Retinal pigment epithelial cell (primary cell): ENCODE measurements around the gene KCNJ6.

ENCODE experiments used
- DNase-seq: peaks from one replicate; pipeline ENCODE4 v3.0.0-alpha.2; 2010; ENCODE audit warnings: low read depth
- H3K4me3 ChIP-seq: 2 replicates; pipeline ENCODE4 v1.5.1; 2011; ENCODE audit warnings: mild to moderate bottlenecking, low read length, control low read depth, moderate library complexity
- CTCF ChIP-seq: conservative IDR thresholded peaks from 2 replicates; pipeline ENCODE4 v1.5.1; 2011; ENCODE audit warnings: low read depth, low read length, control low read depth, inconsistent platforms

The KCNJ6 gene

DNA sequence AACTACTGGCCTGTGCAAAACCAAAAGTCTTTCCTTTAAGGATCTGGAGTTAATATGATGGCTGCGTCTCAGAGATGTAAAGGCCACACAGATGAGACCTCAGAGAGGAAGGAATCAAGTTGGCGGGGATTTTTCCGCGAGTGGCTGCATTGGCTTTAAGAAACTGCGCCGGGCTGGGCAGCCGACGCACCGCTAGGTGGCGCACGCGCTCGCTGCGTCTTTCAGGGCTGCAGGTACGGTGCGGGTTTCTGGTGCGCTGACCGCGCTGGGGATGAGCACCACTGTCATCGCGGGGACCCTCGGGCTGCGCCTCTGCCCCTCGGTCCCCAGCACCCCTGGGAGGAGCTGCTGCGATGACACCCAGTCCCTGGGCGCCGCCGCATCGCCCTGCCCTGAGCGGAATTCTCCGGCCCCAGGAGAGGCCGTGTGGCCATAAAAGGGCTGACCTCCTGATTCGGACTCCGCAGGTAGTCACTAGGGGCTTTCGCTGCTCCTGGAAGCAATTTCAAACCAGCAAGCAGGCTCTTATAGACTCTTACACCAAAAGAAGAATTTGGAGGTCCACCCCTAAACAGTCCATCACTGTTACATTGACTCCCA, 241.0 kb downstream of the KCNJ6 start:
- TF ChIP-seq CTCF, result peak; percentile 90
- no peak overlapping the region for H3K4me3 ChIP-seq
- no peak for DNase-seq

DNA sequence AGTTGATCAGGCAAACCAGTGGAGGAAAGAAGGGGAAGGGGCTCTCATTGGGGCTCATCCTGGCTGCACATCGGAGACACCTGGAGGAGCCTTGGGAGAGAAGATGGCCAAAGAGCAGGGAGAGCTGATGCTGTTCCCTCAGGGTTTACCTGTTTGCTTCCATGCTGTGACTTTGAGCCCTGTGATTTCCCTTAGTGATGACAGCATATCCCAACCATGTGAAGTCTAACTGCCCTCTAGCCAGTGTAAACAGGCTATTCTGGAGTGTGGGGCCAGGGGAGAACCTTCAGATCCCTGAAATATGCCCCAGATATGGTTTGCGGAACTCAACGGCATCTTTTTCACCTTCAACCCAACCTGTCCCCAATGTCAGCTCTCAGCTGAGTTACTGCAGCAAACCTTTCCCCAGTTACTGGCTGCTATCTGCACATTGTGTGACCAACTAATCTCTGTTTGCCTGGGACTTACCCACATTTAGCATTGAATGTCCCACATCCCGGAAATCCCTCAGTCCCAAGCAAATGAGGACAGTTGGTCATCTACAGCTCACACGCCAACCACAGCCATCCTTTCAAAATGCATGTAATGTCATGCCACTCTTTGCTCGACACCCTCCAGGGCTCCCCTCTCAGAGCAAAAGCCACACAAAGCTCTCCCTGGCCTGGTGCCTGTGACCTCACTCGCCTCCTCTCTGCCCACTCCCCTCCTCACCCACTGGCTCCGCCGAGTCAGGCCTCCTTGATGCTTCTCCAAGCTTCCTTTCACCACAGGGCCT, 242.3 kb downstream of the KCNJ6 start:
- no peak overlapping the region for H3K4me3 ChIP-seq
- TF ChIP-seq CTCF, result no peak
- DNase-seq, result no peak

DNA sequence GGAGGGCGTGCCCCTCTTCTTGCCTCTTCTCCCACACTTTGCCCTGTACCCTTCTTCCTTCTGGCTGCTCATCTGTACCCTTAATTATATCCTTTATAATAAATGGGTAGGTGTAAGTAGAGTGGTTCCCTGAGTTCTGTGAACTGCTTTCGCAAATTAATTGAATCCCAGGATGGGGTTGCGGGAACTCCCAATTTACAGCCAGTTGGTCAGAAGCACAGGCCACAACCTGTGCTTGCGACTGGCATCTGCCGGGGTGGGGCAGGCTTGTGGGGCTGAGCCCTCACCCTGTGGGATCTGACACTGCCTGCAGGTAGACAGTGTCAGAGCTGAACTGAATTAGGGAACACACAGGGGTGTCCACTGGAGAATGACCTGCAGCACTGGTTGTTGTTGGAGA, 244.9 kb downstream of the KCNJ6 start:
- H3K4me3 ChIP-seq, result no peak overlapping the region
- no peak for TF ChIP-seq CTCF
- no peak for DNase-seq

DNA sequence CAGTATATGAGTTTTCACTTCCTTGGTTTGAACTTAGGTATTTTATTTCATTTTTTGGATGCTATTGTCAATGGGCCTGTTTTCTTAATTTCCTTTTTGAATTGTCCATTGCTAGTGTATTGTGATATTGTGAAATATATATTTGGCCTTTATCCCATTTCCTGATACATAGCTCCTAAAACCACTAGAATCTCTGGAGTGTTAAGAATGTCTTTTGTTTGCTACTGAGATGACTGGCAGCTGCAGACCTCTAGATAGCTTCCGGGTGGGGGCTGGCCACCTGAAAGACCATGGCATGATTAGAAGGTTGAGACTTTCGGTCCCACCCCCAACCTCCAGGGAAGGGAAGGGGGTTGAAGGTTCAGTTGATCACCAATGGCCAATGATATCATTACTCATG, 245.4 kb downstream of the KCNJ6 start:
- peak; percentile 53 for DNase-seq
- H3K4me3 ChIP-seq, result no peak overlapping the region
- TF ChIP-seq CTCF, result no peak

DNA sequence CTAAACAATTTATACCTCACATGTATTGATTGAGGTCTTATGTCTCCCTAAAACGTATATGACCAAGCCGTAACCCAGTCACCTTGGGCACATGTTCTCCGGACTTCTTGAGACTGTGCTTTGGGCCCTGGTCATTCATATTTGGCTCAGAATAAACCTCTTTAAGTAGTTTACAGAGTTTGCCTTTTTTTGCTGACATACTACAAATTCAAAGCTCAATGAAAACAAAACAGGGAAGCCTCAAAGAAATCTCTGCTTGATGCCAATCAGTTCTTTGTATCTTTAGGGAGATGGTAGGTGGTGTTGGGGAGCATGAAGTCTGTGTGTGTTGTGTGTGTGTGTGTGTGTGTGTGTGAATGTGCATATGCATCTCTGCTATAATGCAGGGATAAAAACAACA, 247.0 kb downstream of the KCNJ6 start:
- H3K4me3 ChIP-seq, result no peak overlapping the region
- TF ChIP-seq CTCF, result no peak
- no peak for DNase-seq

DNA sequence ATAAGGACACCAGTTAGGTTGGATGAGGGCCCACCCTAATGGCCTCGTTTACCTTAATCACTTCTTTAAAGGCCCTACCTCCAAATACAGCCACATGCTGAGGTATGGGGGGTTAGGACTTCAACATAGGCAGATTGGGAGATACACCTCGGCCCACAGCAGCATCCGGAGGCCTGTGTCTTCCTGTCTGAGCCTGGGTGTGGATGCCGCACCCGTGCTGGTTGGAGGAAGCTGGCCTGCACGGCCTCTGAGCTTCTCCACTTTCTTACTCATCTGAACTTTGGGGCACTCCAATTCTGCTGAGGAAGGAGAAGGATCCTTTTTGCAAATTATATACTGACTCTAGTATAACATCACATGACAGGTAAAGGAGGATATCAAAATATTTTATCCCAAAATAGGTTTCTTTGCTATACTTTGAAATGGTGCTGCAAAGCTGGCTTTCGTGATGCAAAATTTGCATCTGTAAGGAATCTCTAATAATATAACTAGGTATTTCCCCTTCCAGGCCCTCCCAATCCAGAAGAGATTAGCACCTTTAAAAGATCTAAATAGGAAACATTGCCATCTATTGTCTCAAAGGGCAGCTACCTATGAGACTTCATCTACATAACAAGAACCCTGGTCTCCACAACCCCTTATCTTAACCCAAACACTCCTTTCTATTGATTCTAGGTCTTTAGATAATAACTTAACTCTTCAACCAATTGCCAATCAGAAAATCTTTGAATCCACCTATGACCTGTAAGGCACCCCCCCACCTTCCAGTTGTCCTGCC, 247.6 kb downstream of the KCNJ6 start:
- no peak for DNase-seq
- H3K4me3 ChIP-seq, result no peak overlapping the region
- no peak for TF ChIP-seq CTCF
